ENCODE results near the gene PNCK. TPM values are rescaled to one million over a fixed set of nuclear protein-coding genes. Genes with fewer than 3 reads are reported as not detected.

PNCK gene
- polyA plus RNA-seq, 6 donors from 2014 or later: not detected

DNA sequence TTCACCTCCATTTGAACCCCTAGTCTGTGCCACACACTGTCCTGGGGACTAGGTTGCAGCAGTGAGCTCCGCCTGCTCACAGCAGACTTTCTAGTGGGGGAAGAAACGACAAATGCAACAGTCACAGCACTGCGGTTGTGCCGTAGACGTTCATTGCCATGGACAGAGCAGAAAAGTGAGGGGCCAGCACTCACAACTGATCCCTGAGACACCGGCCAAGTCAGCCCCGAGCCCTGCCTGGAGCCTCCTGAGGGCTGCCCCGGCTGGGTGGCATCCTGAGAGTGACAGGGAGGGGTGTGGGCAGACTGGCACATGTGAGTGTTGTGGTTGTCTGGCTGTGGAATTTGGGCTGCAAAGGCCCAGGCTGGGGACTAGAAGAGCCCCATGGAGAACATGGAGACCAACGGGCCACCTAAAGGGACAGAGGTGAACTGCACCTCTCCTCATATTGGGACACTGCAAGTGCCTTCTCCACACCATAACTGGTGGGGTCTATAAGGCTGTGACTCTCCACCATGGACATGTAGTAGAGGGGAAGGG is 22.0 kb downstream of the PNCK start:
- no peak for DNase-seq
- no peaks in the 10 kb centered on the region for H3K4me1 Mint-ChIP-seq
- peaks cover 0 to under 1% (median 0%) of the 10 kb centered on the region in 3 donors for H3K27me3 Mint-ChIP-seq
- peak in 1 of 2 donors; percentile 27 for ATAC-seq (ENCODE audit: low read depth in 2 of 2)
- no peaks in the 10 kb centered on the region for H3K36me3 Mint-ChIP-seq
- no peak overlapping the region for H3K27ac Mint-ChIP-seq
- peaks cover 0 to 20% (median 9%) of the 10 kb centered on the region in 7 donors for H3K9me3 Mint-ChIP-seq
- peak overlapping the region in 1 of 8 donors; percentile 54 for H3K4me3 Mint-ChIP-seq

DNA sequence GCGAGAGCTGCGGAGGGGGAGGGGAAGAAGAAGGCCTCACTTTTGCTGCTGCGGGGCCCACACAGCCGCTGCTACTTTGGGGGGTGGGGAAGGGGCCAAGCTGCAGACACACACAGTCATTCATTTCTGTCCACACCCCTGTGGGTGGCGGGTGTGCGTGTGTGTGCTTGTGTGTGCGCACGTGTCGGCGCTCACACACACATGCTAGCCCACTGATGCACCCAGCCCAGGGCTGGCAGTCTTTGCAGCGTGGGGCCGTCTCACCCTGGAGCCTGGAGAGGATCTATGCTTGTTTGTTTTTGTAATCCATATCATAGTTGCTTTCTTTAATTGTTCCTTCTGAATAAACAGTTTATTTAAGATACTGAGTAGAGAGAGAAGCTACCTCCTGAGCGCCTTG is 22.7 kb downstream of the PNCK start:
- Mint-ChIP-seq H3K27ac (no peak overlapping the region), H3K9me3 (peaks cover 0 to 20% (median 9%) of the 10 kb centered on the region in 7 donors), H3K27me3 (peaks cover 3 to 5% (median 5%) of the 10 kb centered on the region in 3 donors), H3K4me1 (peaks cover 2 to 6% (median 5%) of the 10 kb centered on the region in 3 donors), H3K36me3 (no peaks in the 10 kb centered on the region), H3K4me3 (no peak overlapping the region)
- ATAC-seq (ENCODE audit: low read depth in 2 of 2): no peak
- no peak for DNase-seq

DNA sequence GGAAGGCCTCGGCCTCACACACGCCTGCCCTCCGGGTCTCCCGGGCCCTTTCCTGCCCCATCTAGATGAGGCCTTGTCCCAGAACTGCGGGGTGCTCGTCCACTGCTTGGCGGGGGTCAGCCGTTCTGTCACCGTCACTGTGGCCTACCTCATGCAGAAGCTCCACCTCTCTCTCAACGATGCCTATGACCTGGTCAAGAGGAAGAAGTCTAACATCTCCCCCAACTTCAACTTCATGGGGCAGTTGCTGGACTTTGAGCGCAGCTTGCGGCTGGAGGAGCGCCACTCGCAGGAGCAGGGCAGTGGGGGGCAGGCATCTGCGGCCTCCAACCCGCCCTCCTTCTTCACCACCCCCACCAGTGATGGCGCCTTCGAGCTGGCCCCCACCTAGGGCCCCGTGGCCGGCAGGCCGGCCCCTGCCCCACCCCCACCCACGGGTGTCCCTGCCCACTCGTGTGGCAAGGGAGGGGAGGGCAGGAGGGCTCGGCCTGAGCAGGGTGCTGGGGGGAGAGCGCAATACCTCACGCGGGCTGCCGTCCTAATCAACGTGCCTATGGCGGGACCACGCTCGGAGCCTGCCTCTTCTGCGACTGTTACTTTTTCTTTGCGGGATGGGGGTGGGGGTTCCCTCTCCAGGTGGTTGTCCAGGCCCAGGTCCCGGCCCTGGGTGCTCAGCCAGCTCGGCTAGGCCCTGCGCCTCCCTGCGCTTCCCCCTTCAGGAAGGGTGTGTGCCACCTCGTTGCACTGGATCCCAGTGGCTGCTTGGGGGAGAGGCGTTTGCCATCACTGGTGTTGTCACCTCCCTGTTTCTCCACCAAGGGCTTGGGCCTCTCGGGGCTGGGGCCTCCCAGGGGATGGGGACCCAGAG is 23.5 kb downstream of the PNCK start:
- Mint-ChIP-seq H3K4me3 (no peak overlapping the region), H3K27me3 (peaks cover 8 to 10% (median 9%) of the 10 kb centered on the region in 3 donors), H3K36me3 (no peaks in the 10 kb centered on the region), H3K9me3 (peaks cover 0 to 19% (median 9%) of the 10 kb centered on the region in 7 donors), H3K4me1 (peaks cover 2 to 6% (median 5%) of the 10 kb centered on the region in 3 donors), H3K27ac (no peak overlapping the region)
- DNase-seq (no peak), ATAC-seq (ENCODE audit: low read depth in 2 of 2) (no peak)

DNA sequence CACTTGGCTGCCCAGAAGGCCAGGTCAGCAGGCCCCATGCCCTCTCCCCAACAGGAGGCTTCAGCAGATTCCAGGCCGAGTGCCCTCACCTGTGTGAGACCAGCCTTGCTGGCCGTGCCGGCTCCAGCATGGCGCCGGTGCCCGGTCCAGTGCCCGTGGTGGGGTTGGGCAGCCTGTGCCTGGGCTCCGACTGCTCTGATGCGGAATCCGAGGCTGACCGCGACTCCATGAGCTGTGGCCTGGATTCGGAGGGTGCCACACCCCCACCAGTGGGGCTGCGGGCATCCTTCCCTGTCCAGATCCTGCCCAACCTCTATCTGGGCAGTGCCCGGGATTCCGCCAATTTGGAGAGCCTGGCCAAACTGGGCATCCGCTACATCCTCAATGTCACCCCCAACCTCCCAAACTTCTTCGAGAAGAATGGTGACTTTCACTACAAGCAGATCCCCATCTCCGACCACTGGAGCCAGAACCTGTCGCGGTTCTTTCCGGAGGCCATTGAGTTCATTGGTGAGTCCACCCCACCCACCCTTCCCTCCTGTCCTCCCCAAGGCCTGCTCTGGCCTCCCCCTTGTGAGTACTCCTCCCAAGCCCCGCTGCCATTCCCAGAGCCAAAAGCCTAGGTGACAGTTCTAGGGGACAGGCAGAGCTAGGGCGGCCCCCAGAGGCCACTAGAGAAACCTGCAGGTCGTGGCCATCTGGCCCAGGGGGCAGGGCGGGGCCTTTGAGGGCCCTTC is 24.3 kb downstream of the PNCK start:
- H3K27me3 Mint-ChIP-seq: peaks cover 9 to 15% (median 14%) of the 10 kb centered on the region in 3 donors
- H3K27ac Mint-ChIP-seq: no peak overlapping the region
- H3K4me3 Mint-ChIP-seq: no peak overlapping the region
- peaks cover 0 to 13% (median 7%) of the 10 kb centered on the region in 7 donors for H3K9me3 Mint-ChIP-seq
- H3K36me3 Mint-ChIP-seq: no peaks in the 10 kb centered on the region
- ATAC-seq (ENCODE audit: low read depth in 2 of 2): peak; percentile 60 to 63
- no peak for DNase-seq
- H3K4me1 Mint-ChIP-seq: peaks cover 2 to 6% (median 5%) of the 10 kb centered on the region in 3 donors

DNA sequence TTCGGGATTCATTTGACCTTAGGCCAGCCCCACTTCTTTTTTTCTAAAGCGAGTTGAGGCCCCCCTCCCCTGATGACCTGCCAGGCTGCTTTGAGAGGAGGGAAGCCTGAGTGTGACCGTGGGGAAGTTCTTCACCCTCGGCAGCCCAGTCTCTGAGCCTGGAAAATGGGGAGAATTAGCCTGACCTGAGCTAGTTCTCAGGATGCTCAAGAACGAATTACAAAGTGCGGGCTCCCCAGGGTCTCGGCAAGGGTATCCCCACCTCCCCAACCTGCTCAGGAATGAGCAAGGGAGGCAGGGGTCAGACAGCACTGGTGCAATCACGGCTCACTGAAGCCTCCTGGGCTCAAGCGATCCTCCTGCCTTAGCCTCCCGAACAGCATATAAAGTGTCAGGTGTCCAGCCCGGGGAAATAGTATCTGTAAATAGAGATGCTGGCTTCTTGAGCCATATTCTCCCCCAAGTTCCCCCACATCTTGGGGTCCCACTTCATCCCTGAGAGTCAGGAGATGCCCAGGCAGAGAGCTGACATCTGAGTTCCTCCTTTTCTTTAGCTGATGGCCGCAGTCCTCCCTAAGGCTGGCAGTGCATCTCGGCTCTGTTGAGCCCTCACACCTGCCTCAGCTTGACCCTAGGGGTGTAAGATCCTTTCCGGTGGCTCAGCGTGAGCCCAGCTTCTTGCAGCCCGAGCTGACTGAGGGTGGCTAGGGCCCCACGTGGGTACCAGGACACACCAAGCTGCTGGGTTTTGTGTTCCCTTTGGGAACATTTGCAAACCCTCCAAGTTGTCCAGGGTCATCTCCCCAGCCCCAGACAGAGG is 25.0 kb downstream of the PNCK start:
- peak overlapping the region in 3 of 8 donors; percentile 12 to 36 (median 15) for H3K4me3 Mint-ChIP-seq
- peaks cover 9 to 15% (median 15%) of the 10 kb centered on the region in 3 donors for H3K27me3 Mint-ChIP-seq
- H3K36me3 Mint-ChIP-seq: no peaks in the 10 kb centered on the region
- no peak for ATAC-seq (ENCODE audit: low read depth in 2 of 2)
- H3K27ac Mint-ChIP-seq: no peak overlapping the region
- no peak for DNase-seq
- peaks cover 0 to 9% (median 3%) of the 10 kb centered on the region in 7 donors for H3K9me3 Mint-ChIP-seq
- peaks cover 2 to 7% (median 5%) of the 10 kb centered on the region in 3 donors for H3K4me1 Mint-ChIP-seq

DNA sequence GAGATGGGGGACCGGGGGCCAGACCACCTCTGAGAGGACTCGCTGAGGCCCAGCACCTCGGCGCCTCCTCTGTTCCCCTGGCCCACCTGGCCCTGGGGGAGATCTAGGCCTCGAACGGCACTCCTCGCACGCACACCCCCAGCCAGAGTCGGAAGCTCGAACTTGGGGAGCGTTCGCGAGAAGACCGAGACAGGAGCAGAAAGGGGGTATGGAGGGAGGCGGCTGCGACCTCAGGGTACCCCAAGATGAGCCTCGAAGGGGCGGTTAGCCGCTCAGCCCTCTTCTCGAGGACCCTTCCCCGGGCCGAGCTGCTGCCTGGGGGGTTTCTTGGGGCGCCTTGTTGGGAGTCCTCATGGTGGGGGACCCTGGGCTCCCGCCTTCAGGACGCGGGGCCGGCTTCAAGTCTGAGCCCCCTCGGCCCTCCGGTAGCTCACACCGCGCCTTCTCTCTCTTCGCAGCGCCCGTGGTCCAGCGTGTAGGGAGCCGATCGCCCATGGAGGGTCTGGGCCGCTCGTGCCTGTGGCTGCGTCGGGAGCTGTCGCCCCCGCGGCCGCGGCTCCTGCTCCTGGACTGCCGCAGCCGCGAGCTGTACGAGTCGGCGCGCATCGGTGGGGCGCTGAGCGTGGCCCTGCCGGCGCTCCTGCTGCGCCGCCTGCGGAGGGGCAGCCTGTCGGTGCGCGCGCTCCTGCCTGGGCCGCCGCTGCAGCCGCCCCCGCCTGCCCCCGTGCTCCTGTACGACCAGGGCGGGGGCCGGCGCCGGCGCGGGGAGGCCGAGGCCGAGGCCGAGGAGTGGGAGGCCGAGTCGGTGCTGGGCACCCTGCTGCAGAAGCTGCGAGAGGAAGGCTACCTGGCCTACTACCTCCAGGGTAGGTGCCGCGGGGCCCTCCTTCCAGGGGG is 25.9 kb downstream of the PNCK start:
- H3K4me1 Mint-ChIP-seq: peaks cover 6 to 15% (median 13%) of the 10 kb centered on the region in 3 donors
- no peaks in the 10 kb centered on the region for H3K36me3 Mint-ChIP-seq
- H3K27me3 Mint-ChIP-seq: peaks cover 9 to 24% (median 23%) of the 10 kb centered on the region in 3 donors
- peak overlapping the region in 7 of 8 donors; percentile 52 to 80 (median 70) for H3K4me3 Mint-ChIP-seq
- peaks cover 0 to 6% (median 0%) of the 10 kb centered on the region in 7 donors for H3K9me3 Mint-ChIP-seq
- no peak overlapping the region for H3K27ac Mint-ChIP-seq
- ATAC-seq (ENCODE audit: low read depth in 2 of 2): peak in 1 of 2 donors; percentile 25
- DNase-seq: no peak

DNA sequence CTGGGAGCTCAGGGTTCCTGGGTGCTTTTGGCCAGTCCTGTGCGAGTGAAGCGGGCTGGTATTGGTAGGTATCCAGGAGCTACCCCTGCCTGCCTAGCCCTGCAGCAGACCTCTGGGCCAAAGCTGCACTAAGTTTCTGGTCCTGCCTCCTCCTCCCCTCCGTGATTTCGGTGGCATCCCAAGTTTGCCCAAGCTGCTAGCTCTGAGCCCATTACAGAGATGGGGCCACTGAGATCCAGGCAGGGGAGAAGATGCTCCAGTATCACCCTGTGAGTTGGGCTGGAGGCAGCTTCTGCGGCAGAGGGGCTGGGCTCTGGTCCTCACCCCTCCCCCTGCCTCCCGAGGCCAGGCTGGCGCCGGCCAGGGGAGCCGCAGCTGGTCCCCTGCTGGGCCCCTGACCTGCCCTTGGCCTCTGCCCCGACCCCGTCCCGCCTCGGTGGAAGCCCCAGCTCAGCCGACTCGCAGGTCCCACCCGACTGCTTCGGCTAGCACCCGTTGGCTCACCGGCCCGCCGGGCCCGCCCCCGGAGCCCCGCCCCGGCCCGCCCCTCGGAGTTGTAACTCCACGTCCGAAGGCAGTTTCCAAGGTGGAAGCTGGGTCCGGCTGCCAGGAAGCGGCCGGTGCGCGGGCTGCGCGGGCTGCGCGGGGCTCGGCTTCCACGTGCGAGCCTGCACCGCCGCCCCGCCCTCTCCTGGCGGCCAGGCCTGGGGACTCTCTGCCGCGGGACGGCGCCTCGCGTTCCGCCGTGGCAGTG is 26.8 kb downstream of the PNCK start, which contains the start of gene DUSP9:
Gene DUSP9, plus strand, starts transcription at position 584 of the 754 bp plus-strand sequence. CDS start 751 bp downstream, outside the sequence.
- Mint-ChIP-seq H3K27ac (peak within 1 kb of the TSS in 2 of 6 donors; percentile 26 to 71), H3K4me3 (peak within 1 kb of the TSS in 7 of 8 donors; percentile 52 to 80 (median 70)), H3K36me3 (no peaks in the 10 kb centered on the region), H3K27me3 (peaks cover 9 to 28% (median 27%) of the 10 kb centered on the region in 3 donors), H3K4me1 (peaks cover 7 to 18% (median 16%) of the 10 kb centered on the region in 3 donors), H3K9me3 (peaks cover 0 to 5% (median 0%) of the 10 kb centered on the region in 7 donors)
- ATAC-seq (ENCODE audit: low read depth in 2 of 2): peak; percentile 19 to 32
- no peak for DNase-seq

DNA sequence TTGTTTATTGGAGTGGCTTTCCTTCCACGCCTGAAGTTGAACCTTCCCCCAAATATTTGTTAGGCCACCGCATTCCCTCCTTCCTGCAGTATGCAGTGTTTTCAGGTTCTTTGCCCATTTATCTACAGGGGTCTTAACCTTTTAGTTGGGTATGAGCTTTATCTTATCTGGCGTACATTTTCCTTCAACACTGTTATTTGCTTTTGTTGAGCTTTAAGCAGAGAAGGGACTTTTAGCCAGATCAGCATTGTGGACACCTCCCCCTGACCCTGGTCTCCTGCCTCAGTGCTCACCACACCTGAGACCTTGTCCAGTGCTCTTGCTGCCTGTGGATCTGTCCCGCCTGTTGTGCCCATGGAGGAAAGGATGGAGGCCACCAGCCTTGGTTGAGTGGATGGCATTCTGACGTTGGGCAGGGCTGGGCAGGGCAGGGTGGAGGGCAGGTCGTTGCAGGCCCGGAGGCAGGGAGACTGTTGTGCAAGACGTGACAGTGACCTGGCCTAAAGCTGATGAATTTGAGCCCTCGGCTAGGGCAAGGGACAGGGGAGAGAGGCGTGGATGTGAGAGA is 27.6 kb downstream of the PNCK start:
- no peaks in the 10 kb centered on the region for H3K36me3 Mint-ChIP-seq
- H3K4me3 Mint-ChIP-seq: peak overlapping the region in 4 of 8 donors; percentile 8 to 54 (median 38)
- H3K9me3 Mint-ChIP-seq: peaks cover 0 to 1% (median 0%) of the 10 kb centered on the region in 7 donors
- peaks cover 13 to 36% (median 34%) of the 10 kb centered on the region in 3 donors for H3K27me3 Mint-ChIP-seq
- H3K27ac Mint-ChIP-seq: peak overlapping the region in 2 of 6 donors; percentile 26 to 71
- peaks cover 14 to 25% (median 20%) of the 10 kb centered on the region in 3 donors for H3K4me1 Mint-ChIP-seq
- ATAC-seq (ENCODE audit: low read depth in 2 of 2): no peak
- no peak for DNase-seq

DNA sequence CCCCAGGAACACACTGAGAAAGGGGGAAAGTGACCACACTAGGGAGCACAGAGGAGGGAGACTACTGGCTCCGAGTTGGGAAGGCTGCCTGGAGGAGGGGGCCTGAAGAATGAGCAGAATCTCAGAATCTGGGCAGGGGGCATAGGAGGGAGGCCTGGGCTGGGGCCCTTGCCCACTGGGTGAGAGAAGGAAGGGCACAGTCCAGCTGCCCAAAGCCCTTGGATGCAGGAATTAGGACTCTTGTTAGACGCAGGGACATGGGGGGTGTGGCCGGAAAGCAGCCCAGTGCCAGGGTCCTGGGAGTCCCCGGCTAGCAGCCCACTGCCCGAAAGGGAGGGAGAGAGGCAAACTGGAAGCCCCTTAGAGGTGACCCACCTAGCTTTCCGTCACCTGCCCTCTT is 28.5 kb downstream of the PNCK start:
- no peak overlapping the region for H3K27ac Mint-ChIP-seq
- no peak for ATAC-seq (ENCODE audit: low read depth in 2 of 2)
- H3K9me3 Mint-ChIP-seq: peaks cover 0 to 1% (median 0%) of the 10 kb centered on the region in 7 donors
- H3K4me1 Mint-ChIP-seq: peaks cover 14 to 25% (median 20%) of the 10 kb centered on the region in 3 donors
- no peak for DNase-seq
- peak overlapping the region in 2 of 8 donors; percentile 49 to 54 for H3K4me3 Mint-ChIP-seq
- H3K27me3 Mint-ChIP-seq: peaks cover 13 to 39% (median 36%) of the 10 kb centered on the region in 3 donors
- no peaks in the 10 kb centered on the region for H3K36me3 Mint-ChIP-seq

DNA sequence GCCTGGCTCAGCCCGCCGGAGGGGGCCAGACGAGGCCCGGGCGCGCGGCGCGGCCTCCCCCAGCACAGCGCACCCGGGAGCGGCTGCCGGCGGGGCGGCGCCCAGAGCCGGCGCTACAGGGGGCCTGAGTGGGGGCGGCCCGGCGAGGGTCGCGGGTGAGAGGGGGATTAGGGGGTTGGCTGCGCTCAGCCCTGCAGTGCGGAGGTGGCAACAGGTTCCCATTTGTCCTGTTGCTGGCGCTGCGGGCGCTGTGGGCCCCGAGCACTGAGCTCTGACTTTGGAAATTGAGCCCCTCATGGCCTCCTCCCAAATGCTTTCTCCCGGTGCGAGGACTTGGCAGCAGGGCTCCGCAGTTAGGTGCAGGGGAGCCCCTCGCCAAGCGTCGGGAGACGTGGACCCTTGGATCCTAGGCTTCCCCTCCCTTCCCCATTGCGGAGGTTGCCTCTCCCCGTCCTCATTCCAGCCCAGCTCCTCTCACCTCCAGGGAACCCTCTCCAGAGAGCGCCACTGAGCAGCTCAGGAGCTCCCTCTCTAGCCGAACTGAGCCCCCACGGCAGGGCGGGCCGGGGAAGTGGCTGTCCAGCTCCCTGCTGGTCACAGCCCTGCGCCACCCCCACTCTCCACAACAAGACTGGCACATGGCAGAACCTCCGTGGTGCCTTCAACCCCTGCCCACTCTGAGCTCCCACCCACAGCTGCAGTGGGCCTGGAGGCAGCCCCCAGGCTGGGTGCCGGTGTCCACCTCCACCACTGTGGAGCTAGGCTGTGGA is 29.1 kb downstream of the PNCK start:
- Mint-ChIP-seq H3K27ac (no peak overlapping the region), H3K4me3 (peak overlapping the region in 4 of 8 donors; percentile 23 to 52 (median 38)), H3K4me1 (peaks cover 14 to 25% (median 20%) of the 10 kb centered on the region in 3 donors), H3K27me3 (peaks cover 13 to 39% (median 36%) of the 10 kb centered on the region in 3 donors), H3K9me3 (peaks cover 0 to 1% (median 0%) of the 10 kb centered on the region in 7 donors), H3K36me3 (no peaks in the 10 kb centered on the region)
- ATAC-seq (ENCODE audit: low read depth in 2 of 2): peak in 1 of 2 donors; percentile 11
- DNase-seq: no peak

Measured in naive B cell (primary cell).